GM12878 (cell line): Measurements from ENCODE around the gene MTAP. TPM values are rescaled to one million over a fixed set of nuclear protein-coding genes. Genes with fewer than 3 reads are reported as not detected.

Source experiments
- ATAC-seq: fragments of 200-7000 bp; cut with Tn5 transposase; 3 replicates; pipeline ENCODE4 v1.9.1; 2020; ENCODE audit warnings: mild to moderate bottlenecking, moderate library complexity
- BruUV-seq: library from RNA; stranded (reverse); fragments of 400-500 nt; replicated peaks from 2 replicates; lab custom pipeline; 2021; lab: Mats Ljungman, UMichigan
- CTCF ChIA-PET: fragments of 300-600 bp; sonication (Branson Sonifier 250); formaldehyde crosslinking; extraction: SDS; loops from one replicate; lab custom pipeline; 2021; ENCODE audit warnings: inconsistent platforms; lab: Yijun Ruan, JAX
- POLR2A ChIA-PET: fragments of 350-600 bp; formaldehyde crosslinking; extraction: SDS; loops from one replicate; lab custom pipeline; 2021; ENCODE audit warnings: inconsistent platforms; lab: Charles Lee
- RAD21 ChIA-PET: fragments of 300-600 bp; sonication (Branson Sonifier 250); formaldehyde crosslinking; loops from one replicate; lab custom pipeline; 2023; ENCODE audit warnings: antibody characterized with exemption; ENCODE audit not compliant: unreplicated experiment; lab: Charles Lee
- SMC1A ChIA-PET: fragments of 300-600 bp; sonication (Branson Sonifier 250); formaldehyde crosslinking; loops from one replicate; lab custom pipeline; 2023; ENCODE audit not compliant: unreplicated experiment, uncharacterized antibody; lab: Charles Lee
- DNase-seq: peaks from one replicate; pipeline ENCODE4 v3.0.0-alpha.2; 2011; ENCODE audit warnings: low read depth, low spot score
- FAIRE-seq: peaks from 3 replicates; lab custom pipeline; 2011; peaks lifted over from hg19 to GRCh38; lab: Jason Lieb, UNC
- H2AFZ ChIP-seq: 2 replicates; pipeline ENCODE4 v1.6.0; 2011; ENCODE audit warnings: low read depth, low read length, control low read depth; ENCODE audit not compliant: control insufficient read depth
- H3K27ac ChIP-seq: 2 replicates; pipeline ENCODE4 v1.5.1; 2011; ENCODE audit warnings: control low read depth; ENCODE audit not compliant: control insufficient read depth, insufficient read depth
- H3K27me3 ChIP-seq, 2 experiments: replicated peaks in 1 of 2; 2 replicates each; pipeline versions ENCODE4 v1.6.0 to v1.6.1; 2011; ENCODE audit warnings: low read length in 1 of 2; ENCODE audit not compliant: control insufficient read depth in 2 of 2, insufficient read depth in 2 of 2
- H3K36me3 ChIP-seq, 2 experiments: 2 replicates each; pipeline ENCODE4 v1.5.1; 2011; ENCODE audit warnings: low read length in 1 of 2; ENCODE audit not compliant: control insufficient read depth in 2 of 2, insufficient read depth in 2 of 2
- H3K4me1 ChIP-seq: 2 replicates; pipeline ENCODE4 v1.6.1; 2011; ENCODE audit warnings: mild to moderate bottlenecking, low read length, moderate library complexity, mixed read lengths; ENCODE audit not compliant: control insufficient read depth, insufficient read depth
- H3K4me2 ChIP-seq: 2 replicates; pipeline ENCODE4 v1.6.0; 2011; ENCODE audit warnings: control low read depth; ENCODE audit not compliant: control insufficient read depth, insufficient read depth
- H3K4me3 ChIP-seq: fragments of 200-600 bp; sonication (generic); 2 replicates; pipeline ENCODE4 v1.5.1; 2016
- H3K79me2 ChIP-seq: 2 replicates; pipeline ENCODE4 v1.6.0; 2011; ENCODE audit warnings: low read length; ENCODE audit not compliant: control insufficient read depth, insufficient read depth
- H3K9ac ChIP-seq: 2 replicates; pipeline ENCODE4 v1.8.0; 2011; ENCODE audit warnings: low read length, control low read depth, mixed read lengths; ENCODE audit not compliant: control insufficient read depth, insufficient read depth
- H3K9me3 ChIP-seq: replicated peaks from 3 replicates; pipeline ENCODE4 v1.5.1; 2011; ENCODE audit warnings: mild to moderate bottlenecking, low read length; ENCODE audit not compliant: control insufficient read depth, insufficient read depth
- H4K20me1 ChIP-seq: 2 replicates; pipeline ENCODE4 v1.6.0; 2011; ENCODE audit not compliant: control insufficient read depth, insufficient read depth
- CBX5 ChIP-seq: sonication (generic); IDR thresholded peaks from 2 replicates; pipeline ENCODE4 v1.6.1; 2016; ENCODE audit warnings: low read depth, moderate library complexity, mild to moderate bottlenecking, inconsistent platforms
- EED ChIP-seq: sonication (generic); IDR thresholded peaks from 2 replicates; pipeline ENCODE4 v1.6.1; 2016; ENCODE audit warnings: antibody characterized with exemption, low read depth
- ESRRA ChIP-seq: IDR thresholded peaks from 2 replicates; pipeline ENCODE4 v1.6.1; 2012; ENCODE audit warnings: mild to moderate bottlenecking, low read length, improper control_type of control experiment
- FOS ChIP-seq: IDR thresholded peaks from 3 replicates; pipeline ENCODE4 v1.6.1; 2011; ENCODE audit warnings: borderline replicate concordance; ENCODE audit not compliant: insufficient read length; ENCODE audit errors: extremely low read depth
- NFYA ChIP-seq: IDR thresholded peaks from 2 replicates; pipeline ENCODE4 v1.6.1; 2011; ENCODE audit warnings: low read depth, mild to moderate bottlenecking, low read length, improper control_type of control experiment, borderline replicate concordance
- POLR2A ChIP-seq: IDR thresholded peaks from 2 replicates; pipeline ENCODE4 v1.6.1; 2011; ENCODE audit warnings: low read depth, mild to moderate bottlenecking, low read length
- POLR2AphosphoS2 ChIP-seq: IDR thresholded peaks from 2 replicates; pipeline ENCODE4 v1.6.1; 2011; ENCODE audit warnings: low read depth, mild to moderate bottlenecking, low read length, improper control_type of control experiment, moderate library complexity
- RAD51 ChIP-seq: fragments of 450-650 bp; IDR thresholded peaks from 2 replicates; pipeline ENCODE4 v1.6.1; 2016; ENCODE audit warnings: moderate library complexity, mild to moderate bottlenecking, inconsistent platforms
- RCOR1 ChIP-seq: conservative IDR thresholded peaks from 2 replicates; pipeline ENCODE4 v1.6.1; 2012; ENCODE audit warnings: low read depth, low read length, improper control_type of control experiment
- SMARCA5 ChIP-seq: fragments of 450-650 bp; IDR thresholded peaks from 2 replicates; pipeline ENCODE4 v1.6.1; 2017; ENCODE audit warnings: mild to moderate bottlenecking
- SMC3 ChIP-seq: IDR thresholded peaks from 2 replicates; pipeline ENCODE4 v1.6.1; 2011; ENCODE audit warnings: low read length, improper control_type of control experiment, borderline replicate concordance
- STAT3 ChIP-seq: IDR thresholded peaks from 2 replicates; pipeline ENCODE4 v1.6.1; 2011; ENCODE audit warnings: low read depth, low read length, improper control_type of control experiment
- WRNIP1 ChIP-seq: IDR thresholded peaks from 2 replicates; pipeline ENCODE4 v1.6.1; 2011; ENCODE audit warnings: low read depth, low read length, improper control_type of control experiment, borderline replicate concordance
- WGBS: methylation state at CpG from one replicate; pipeline ENCODE4 v1.1.6; 2016; ENCODE audit warnings: low lambda C conversion rate; ENCODE audit not compliant: insufficient replicate concordance, insufficient coverage; ENCODE audit errors: missing lambda C conversion rate; 5-methylcytosine and 5-hydroxymethylcytosine counted together
- in situ Hi-C: fragments of 300-500 bp; cut with MboI; formaldehyde crosslinking; loops from 9 replicates; pipeline ENCODE4 v1.14.3; 2018; ENCODE audit warnings: mixed read lengths
- intact Hi-C: fragments of 100-400 bp; cut with micrococcal nuclease; formaldehyde crosslinking; loops from one replicate; pipeline ENCODE4 v1.14.2; 2022; ENCODE audit not compliant: unreplicated experiment
- polyA plus RNA-seq, 11 experiments: library from polyadenylated mRNA; depleted of rRNA in 4 of 11; unstranded in 6 of 11; stranded (reverse) in 5 of 11; fragments of >200 nt; fragmentation: Nextera tagmentation in 4 of 11; fragmentation: Illumina TruSeq in 1 of 11; extraction: Ambion mirVana in 4 of 11; extraction: Trizol in 1 of 11; gene quantifications; 1 replicate in 1 of 11; 2 replicates in 10 of 11; pipeline versions ENCODE4 v1.2.1 to v1.2.3, GENCODE V29; 2011 to 2016; ENCODE audit warnings: inconsistent platforms in 2 of 11, missing spikeins in 2 of 11, low read depth in 1 of 11
- total RNA-seq, 4 experiments: library from RNA; depleted of rRNA in 3 of 4; stranded (reverse); fragments of >200 nt in 3 of 4; fragmentation: Illumina TruSeq in 1 of 4; extraction: Trizol in 1 of 4; gene quantifications; 2 replicates each; pipeline versions ENCODE4 v1.2.1 to v1.2.3, GENCODE V29; 2013 to 2021
- TF ChIP-seq, protein P1 (sequence below): IDR thresholded peaks from 2 replicates; pipeline ENCODE4 v1.6.1; 2011; ENCODE audit warnings: mild to moderate bottlenecking, low read depth, low read length, moderate library complexity; ENCODE audit not compliant: insufficient replicate concordance
- TF ChIP-seq, protein P2 (sequence below): IDR thresholded peaks from 2 replicates; pipeline ENCODE4 v1.6.1; 2012; ENCODE audit warnings: low read depth, low read length, improper control_type of control experiment
- TF ChIP-seq, protein P3 (sequence below): IDR thresholded peaks from 2 replicates; pipeline ENCODE4 v1.6.1; 2011; ENCODE audit warnings: borderline replicate concordance, low read depth, mild to moderate bottlenecking, moderate library complexity, mixed read lengths, low read length; ENCODE audit not compliant: insufficient read depth; ENCODE audit errors: extremely low read length
- TF ChIP-seq, protein P4 (sequence below): fragments of 450-650 bp; formaldehyde crosslinking; IDR thresholded peaks from 2 replicates; pipeline ENCODE4 v1.5.0; 2022; ENCODE audit warnings: mild to moderate bottlenecking, missing genetic modification characterization

The MTAP gene
- total and polyA plus RNA-seq, 10 of the 15 experiments (the other 5 are each of a cell fraction or from before 2014, with no cell fraction given), result 16.4 to 29.9 (median 22.6) TPM

DNA sequence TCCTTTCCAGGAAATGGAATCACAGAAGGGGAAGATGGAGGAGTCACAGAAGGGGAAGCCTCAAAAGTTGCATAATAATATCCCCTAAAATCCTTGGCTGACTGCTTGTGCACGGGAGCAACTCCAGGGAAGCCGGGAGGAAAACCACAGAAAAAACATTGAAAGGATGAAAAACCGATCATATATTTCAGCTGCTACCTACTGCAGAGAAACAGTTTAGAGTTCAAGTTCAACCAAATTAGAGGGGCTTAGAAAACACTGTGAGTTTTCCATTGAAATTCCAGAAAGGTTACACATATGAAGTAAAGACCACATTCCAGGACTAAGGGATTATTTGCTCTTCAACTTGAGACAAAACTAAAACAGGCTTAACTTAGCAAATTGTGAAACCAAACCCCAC lies 37.6 kb upstream of the MTAP start:
- Histone ChIP-seq H3K27me3 (no peaks in the 10 kb centered on the region; a peak in 3 of 4 replicates), H4K20me1 (no peaks in the 10 kb centered on the region), H3K9me3 (no peaks in the 10 kb centered on the region), H3K27ac (no peak overlapping the region), H3K36me3 (no peaks in the 10 kb centered on the region), H3K9ac (no peak overlapping the region), H3K4me3 (no peak overlapping the region), H3K79me2 (no peaks in the 10 kb centered on the region), H2AFZ (no peak overlapping the region), H3K4me1 (no peaks in the 10 kb centered on the region), H3K4me2 (no peak overlapping the region)
- ATAC-seq, result no peak
- in situ Hi-C loops (no loop called here), intact Hi-C loops (no loop called here)
- ChIA-PET POLR2A (no interaction called here), SMC1A (no interaction called here), RAD21 (no interaction called here), CTCF (no interaction called here)
- no peak for DNase-seq
- no peak for FAIRE-seq
- 9% methylated on average over 3 of the region's 3 CpGs for WGBS
- no TSS peak for BruUV-seq
- no peak for TF ChIP-seq ESRRA
- TF ChIP-seq, protein P1, sequence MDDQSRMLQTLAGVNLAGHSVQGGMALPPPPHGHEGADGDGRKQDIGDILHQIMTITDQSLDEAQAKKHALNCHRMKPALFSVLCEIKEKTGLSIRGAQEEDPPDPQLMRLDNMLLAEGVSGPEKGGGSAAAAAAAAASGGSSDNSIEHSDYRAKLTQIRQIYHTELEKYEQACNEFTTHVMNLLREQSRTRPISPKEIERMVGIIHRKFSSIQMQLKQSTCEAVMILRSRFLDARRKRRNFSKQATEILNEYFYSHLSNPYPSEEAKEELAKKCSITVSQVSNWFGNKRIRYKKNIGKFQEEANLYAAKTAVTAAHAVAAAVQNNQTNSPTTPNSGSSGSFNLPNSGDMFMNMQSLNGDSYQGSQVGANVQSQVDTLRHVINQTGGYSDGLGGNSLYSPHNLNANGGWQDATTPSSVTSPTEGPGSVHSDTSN, result no peak
- TF ChIP-seq SMARCA5, result no peak
- no peak for TF ChIP-seq POLR2AphosphoS2
- TF ChIP-seq RAD51, result no peak
- no peak for TF ChIP-seq CBX5
- no peak for TF ChIP-seq EED
- no peak for TF ChIP-seq STAT3
- no peak for TF ChIP-seq NFYA
- TF ChIP-seq RCOR1, result no peak
- no peak for TF ChIP-seq WRNIP1
- TF ChIP-seq, protein P2, sequence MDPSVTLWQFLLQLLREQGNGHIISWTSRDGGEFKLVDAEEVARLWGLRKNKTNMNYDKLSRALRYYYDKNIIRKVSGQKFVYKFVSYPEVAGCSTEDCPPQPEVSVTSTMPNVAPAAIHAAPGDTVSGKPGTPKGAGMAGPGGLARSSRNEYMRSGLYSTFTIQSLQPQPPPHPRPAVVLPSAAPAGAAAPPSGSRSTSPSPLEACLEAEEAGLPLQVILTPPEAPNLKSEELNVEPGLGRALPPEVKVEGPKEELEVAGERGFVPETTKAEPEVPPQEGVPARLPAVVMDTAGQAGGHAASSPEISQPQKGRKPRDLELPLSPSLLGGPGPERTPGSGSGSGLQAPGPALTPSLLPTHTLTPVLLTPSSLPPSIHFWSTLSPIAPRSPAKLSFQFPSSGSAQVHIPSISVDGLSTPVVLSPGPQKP, result no peak
- no peak for TF ChIP-seq SMC3
- no peak for TF ChIP-seq FOS
- TF ChIP-seq, protein P3, sequence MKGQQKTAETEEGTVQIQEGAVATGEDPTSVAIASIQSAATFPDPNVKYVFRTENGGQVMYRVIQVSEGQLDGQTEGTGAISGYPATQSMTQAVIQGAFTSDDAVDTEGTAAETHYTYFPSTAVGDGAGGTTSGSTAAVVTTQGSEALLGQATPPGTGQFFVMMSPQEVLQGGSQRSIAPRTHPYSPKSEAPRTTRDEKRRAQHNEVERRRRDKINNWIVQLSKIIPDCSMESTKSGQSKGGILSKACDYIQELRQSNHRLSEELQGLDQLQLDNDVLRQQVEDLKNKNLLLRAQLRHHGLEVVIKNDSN, result no peak
- TF ChIP-seq, protein P4, sequence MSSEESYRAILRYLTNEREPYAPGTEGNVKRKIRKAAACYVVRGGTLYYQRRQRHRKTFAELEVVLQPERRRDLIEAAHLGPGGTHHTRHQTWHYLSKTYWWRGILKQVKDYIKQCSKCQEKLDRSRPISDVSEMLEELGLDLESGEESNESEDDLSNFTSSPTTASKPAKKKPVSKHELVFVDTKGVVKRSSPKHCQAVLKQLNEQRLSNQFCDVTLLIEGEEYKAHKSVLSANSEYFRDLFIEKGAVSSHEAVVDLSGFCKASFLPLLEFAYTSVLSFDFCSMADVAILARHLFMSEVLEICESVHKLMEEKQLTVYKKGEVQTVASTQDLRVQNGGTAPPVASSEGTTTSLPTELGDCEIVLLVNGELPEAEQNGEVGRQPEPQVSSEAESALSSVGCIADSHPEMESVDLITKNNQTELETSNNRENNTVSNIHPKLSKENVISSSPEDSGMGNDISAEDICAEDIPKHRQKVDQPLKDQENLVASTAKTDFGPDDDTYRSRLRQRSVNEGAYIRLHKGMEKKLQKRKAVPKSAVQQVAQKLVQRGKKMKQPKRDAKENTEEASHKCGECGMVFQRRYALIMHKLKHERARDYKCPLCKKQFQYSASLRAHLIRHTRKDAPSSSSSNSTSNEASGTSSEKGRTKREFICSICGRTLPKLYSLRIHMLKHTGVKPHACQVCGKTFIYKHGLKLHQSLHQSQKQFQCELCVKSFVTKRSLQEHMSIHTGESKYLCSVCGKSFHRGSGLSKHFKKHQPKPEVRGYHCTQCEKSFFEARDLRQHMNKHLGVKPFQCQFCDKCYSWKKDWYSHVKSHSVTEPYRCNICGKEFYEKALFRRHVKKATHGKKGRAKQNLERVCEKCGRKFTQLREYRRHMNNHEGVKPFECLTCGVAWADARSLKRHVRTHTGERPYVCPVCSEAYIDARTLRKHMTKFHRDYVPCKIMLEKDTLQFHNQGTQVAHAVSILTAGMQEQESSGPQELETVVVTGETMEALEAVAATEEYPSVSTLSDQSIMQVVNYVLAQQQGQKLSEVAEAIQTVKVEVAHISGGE, result no peak
- no peak for TF ChIP-seq POLR2A
